ENCODE results near the gene TUT4.

- no peak for TF ChIP-seq POLR2AphosphoS5 (IDR thresholded peaks at IDR 0.05; ENCODE audit: low read depth, low read length)
- TF ChIP-seq REST (IDR thresholded peaks at IDR 0.05; ENCODE audit: insufficient read depth in 1 of 2, low read depth in 2 of 2, low read length in 2 of 2) = no peak
These were observed 29.5 kb downstream of the TUT4 start for GRCh38 chr1:52523376-52523775.

All from PFSK-1 (cell line).